Measurements from ENCODE around the gene CCL27.

CCL27 gene, protein sequence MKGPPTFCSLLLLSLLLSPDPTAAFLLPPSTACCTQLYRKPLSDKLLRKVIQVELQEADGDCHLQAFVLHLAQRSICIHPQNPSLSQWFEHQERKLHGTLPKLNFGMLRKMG

DNA sequence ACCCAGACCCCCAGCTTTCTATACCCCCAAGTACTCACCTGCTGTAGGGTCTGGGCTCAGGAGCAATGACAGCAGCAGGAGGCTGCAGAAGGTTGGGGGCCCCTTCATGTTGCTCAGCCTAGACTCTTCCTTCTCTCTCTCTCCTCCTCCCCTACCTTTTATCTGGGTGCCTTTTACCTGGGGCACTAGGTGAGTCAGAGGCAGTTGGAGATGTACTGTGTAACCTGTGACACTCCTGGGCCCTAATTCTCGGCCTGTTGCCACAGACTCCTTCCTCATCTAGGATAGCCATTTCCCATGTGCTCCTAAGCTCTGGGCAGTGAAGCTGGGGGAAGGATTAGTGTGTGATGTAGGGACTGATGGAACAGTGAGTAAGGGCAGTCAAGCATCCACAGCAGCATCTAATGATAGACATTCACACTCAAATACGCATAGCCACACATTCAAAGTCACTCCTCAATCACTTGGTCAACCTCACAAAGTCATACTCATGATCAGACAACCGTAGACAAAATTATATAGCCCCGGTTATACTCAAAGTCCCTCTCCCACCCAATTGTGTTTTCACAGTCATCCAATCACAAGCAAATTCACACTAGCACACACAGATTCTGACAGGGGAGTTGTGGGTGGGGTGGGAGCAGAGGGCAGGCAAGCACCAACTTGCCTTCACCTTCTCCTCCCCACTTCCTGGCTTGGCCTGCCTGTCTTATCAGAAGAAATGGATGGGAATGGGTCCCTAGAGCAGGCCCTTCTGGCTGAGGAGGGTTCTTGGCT lies at the start of gene CCL27:
Gene CCL27 (minus strand): TSS at position 132 of the 777 bp plus-strand sequence. CDS start 24 bp downstream, at position 108.
- no peak for FAIRE-seq

DNA sequence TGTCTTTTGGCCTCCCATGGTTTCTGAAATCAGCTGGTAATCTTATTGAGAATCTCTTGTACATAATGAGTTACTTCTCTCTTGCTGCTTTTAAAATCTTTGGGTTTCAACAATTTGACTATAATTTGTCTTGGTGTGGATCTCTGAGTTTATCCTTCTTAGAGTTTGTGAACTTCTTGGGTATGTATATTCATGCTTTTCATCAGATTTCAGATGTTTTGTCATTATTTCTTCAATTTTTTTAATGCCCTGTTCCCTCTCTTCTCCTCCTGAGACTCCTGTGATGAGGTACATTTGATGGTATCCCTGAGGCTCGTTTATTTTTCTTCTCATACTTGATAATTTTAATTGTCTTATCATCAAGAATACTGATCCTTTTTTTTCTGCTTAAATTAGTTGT lies 49.7 kb upstream of the CCL27 start:
- no peak for FAIRE-seq

DNA sequence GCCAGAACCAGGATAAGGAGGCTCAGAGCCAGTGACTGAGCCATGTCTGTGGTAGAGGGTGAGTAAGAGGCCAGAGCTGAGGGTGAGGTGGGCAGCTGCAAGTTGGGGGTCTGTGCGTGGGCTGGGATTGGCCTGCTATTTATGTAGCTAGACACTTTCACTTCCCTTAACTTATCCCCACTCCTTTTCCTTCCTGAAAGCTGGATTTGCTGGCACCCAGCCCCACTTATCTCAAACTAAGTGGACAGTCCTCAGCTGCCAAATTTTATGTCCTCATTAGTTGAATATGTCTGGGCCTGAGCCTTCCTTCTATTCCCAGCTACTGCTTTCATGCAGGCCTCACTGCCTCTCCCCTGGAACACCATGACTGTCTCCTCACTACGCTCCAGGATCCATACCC lies 47.6 kb upstream of the CCL27 start, which contains the start of gene CCL21:
Gene CCL21 (minus strand): TSS at position 114 of the 400 bp plus-strand sequence. CDS start 70 bp downstream, at position 44.
- no peak for FAIRE-seq

DNA sequence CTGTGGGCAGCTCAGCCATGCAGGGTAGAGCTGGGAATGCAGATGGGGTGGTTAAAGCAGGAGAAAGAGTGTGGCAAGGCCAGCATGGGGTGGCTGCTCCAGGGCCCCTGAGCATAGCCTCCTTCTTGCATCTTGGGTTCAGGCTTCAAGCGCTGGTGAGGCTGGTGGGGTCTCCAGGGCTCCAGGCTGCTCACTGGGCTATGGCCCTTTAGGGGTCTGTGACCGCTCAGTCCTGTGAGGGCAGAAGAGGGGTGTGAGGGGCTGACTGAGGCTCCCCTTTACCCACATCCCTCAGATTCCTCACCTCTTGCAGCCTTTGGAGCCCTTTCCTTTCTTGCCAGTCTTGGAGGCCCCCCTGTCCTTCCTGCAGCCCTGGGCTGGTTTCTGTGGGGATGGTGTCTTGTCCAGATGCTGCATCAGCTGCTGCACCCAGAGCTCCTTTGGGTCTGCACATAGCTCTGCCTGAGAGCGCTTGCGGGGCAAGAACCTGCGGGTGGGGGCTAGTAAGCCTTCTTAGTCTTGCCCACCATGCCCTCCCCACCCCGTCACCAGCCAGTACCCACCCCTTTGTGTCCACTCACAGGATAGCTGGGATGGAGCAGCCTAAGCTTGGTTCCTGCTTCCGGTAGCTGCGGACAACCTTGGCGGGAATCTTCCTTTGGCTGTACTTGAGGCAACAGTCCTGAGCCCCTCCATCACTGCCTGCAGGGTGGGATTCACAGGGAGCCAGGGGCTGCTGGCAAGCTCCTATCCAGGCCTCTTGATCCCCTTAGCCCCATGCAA lies 46.9 kb upstream of the CCL27 start:
- FAIRE-seq, result no peak

DNA sequence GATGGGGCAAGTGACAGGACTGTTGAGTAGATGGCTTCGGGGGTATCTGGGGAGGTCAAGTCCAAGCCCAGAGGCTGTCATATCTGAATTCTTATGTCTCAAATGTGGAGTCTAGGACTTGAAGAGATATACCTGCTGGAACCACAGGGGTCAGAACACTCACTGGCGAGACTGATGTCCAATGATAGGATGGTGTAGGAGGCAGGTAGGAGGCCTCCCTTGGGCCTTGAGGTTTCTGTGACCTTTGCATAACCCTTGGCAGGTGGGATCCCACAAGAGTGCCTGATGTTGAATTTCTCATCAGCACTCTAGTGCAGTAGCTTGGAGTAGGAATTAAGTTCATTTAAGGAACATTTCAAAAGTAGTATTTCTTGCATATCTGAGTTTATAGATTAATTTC lies 44.7 kb upstream of the CCL27 start:
- no peak for FAIRE-seq

DNA sequence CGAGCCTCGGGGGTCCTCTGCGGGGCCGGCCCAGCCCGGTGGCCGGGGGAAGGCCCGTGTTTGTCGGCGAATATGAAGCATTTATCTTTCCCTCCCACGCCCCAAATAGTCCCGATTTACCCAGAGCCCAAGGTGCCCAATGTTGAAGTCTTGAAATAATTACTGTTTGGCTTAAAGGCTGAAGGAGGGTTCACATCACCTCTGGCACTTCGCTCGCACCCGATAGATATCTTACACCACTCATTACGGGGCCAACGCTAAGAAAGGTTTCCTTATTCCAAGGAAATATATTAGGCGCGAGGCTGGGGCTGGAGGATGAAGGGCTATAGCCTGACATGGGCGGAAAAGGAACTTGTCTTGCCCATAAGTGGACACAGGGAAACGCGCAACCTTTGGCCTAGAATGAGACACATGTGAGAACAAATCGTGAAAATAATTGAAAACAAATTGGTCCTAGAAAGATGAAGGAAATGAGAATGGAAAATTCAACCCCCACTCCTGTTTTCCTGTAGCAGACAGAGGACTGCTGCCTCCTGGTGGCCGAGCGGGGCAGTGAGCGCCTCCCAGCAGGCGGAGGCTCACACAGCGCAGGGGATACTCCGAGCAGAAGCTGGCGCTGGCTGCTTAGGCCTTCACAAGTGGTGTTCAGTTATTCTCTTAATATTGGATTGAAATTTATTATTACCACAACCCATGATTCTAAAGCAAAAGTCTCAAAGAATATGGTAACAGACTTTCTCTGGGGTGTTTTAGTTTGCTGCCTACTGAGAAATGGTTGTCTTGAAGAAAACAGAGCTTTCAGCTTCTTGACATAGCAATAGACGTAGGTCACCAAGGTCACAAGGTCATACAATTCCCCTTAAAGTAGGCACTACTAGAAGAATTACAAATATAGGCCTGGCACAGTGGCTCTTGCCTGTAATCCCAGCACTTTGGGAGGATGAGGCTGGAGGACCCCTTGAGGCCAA lies 39.6 kb upstream of the CCL27 start:
- peak; percentile 85 for FAIRE-seq

DNA sequence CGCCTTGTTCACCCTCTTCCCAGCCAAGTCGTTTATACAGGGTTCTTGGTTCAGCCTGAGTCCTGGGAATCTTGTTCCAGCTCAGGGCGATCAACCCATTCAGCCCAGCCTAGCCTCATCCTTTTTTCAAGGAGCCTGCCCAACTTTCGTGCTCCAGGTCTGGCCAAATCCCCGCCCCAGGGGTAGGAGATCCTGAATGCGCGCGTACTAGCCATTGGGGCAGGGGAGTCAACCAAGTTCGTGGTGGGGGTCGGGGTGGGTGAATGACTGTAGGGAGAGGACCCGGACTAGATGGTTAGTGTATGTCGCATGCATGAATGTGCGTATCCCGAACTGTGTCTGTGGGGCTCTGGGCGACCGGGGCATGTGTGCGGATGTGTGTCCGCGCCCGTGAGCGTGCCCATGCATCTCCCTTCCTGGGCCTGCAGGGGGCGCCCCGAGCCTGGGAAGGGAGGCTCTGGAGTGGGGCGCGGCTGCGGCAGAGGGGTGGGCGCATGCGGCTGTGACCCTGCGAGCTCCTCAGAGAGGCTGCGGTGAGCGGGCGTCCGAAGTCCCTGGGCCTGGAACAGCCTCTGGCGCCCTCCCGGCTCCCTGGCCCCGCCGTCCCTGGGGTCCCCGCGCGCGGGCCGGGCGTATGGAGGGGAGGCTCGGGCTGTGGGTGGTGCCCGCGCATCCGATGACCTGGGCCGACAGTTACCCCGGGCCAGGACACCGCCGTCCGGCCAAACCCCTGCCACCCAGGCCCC lies 38.7 kb upstream of the CCL27 start:
- no peak for FAIRE-seq

DNA sequence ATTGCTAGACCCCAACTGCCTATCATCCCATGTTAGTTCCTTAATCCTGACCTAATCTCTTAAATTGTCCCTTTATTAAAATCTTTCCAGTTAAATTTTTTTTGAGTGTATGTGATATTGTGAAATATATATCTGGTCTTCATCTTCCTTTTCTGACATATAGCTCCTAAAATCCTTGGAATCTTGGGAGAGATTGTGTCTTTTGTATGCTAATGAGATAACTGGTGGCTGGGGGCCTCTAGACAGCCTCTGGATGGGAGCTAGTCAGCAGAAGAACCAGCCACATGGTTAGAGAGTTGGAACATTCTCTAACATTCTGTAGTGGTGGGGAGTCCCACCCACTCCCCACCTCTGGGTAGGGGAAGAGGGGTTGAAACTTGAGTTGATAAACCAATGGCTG lies 32.4 kb upstream of the CCL27 start:
- FAIRE-seq, result no peak

DNA sequence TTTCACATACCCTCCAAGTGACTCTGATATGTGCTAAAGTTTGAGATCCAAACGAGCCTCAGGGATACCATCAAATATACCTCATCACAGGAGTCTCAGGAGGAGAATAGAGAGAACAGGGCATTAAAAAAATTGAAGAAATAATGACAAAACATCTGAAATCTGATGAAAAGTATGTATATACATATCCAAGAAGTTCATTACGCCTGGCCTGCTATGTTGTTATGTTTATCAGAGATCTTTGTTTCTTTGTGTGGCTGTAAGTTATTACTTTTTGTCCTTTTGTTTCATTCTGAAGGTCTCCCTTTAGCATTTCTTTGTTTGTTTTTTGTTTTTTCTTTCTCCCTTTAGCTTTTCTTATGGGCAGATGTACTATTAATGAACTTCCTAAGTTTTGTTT lies 31.1 kb upstream of the CCL27 start:
- FAIRE-seq, result no peak

DNA sequence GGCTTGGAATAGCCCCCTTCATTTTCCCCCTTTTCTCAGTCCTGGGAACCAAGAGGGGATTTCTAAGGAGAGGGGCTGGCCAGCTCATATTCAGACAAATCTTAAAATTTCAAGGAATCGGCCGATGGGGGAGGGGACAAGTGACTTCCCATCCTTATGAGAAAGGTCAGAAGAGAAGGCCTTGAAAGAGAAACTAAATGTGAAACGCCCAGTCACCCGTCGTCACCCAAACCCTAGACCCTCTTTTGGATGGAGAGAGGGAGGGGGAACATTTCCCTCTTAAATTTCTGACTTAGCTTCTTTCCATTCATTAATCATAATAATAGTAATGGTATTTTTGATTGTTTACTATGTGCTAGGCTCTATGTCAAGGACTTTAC lies 29.5 kb upstream of the CCL27 start:
- no peak for FAIRE-seq

DNA sequence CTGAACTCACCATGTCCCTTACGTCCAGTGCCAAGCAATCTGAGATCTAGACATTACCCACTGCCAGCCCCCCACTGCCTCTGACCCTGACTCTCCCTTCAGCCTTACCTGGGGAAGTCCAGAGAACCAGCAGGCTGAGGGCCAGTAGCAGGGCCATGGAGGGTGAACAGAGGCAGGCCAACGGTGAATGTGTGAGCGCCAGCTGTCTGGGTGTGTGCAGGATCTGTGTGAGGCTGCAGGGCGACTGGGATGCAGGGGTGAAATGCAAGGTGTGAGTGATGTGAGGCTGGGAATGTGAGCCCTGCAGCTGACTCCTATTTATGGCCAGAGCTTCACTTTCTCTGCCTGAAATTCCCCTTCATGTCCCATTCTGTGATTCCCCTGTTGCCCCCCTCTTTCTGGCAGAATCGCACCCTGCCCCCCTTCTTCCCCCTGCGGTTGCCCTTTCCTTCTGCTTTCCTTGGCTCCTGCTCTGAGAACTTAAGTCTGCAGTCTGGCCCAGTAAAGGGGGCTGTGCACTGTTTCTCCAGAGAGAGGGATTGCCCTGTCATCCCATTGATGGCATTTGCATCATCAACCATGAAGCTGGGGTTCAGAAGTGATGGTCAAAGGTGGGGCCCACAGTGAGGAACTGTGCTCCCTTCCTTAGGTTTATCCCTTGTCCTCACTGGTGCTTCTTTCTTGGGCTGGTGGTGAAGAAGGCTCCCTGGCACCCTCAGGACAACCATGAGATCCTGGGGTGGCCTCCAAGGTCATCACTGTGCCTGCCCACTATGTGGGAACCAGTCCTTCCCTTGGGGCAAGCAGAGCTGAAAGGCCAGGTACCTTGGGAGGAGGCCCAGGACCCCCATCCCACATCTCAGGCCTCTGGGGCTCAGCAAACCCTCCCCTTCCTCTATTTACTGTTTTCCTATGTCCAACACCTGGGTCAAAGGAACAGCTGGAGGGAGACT lies 28.8 kb upstream of the CCL27 start, which contains the start of gene CCL19:
Gene CCL19 (minus strand): TSS at position 294 of the 953 bp plus-strand sequence. CDS start 137 bp downstream, at position 157.
- no peak for FAIRE-seq

DNA sequence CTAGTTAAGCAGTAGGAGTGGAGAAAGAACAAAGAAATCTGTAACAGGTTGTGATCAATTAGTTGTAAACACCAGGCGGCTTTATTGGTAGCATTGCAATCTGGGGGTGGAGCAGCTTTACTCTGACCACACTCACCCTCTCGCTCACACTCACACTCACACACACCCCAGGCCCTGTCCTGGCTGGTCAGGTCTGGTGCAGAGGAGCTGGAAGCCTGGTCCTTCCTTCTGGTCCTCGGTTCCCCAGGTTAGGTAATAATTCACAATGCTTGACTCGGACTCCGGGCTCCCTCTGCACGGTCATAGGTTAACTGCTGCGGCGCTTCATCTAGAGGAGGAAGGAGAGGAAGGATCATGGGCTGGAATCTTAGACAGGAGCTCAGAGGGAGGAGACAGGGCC lies 27.1 kb upstream of the CCL27 start:
- no peak for FAIRE-seq

DNA sequence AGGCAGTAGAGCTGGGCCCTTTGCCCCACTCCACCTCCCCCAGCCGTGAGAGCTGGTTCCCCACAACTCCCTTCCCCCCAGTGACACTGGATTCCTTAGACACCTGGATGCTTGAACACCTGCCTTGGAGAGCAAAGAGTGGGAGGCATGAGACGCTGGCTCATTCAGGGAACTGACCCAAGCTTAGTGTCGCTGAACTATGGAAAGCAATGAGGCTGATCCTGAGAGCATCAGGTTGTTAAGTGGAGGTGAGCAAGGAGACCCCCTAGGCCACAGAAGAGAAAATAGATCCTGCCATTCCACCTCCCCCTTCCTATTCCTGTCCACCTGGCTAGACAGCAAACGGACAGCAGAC lies 26.6 kb upstream of the CCL27 start:
- FAIRE-seq, result no peak

DNA sequence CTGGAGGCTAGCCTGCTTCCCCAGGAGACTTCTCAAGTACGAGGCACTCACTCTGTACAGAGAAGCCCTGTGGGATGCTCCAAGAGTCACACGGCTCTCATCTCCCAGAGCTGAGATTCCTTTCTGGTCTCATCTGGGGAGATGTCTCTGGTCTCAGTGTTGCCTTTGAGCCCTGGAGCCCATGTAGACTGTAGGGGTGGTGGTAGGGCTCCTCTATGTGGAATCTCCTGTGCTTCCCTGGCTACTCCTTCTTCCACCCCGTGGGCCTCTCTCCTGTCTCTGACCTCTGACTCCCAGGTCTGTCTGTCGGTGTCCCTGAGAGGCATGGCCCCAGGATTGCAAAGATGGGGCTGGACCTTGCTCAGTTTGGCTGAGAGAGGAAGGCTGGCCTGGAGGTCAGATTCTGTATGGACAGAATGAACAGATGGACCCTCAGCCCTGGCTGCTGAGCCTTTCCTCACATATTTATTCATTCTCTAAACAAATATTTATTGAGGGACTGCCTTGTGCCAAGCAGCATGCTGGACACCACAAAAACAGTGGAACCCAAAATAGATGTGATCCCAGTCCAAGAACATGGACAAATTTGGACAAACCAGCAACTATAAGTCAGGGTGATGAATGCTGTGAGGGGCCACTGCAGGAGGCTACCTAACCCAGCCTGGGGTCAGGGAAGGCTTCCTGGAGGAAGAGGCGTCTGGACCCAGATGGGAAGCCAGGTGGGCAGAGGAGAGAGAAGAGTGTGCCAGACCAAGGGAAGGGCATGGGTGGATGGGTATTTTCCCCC lies 26.1 kb upstream of the CCL27 start:
- FAIRE-seq, result no peak

DNA sequence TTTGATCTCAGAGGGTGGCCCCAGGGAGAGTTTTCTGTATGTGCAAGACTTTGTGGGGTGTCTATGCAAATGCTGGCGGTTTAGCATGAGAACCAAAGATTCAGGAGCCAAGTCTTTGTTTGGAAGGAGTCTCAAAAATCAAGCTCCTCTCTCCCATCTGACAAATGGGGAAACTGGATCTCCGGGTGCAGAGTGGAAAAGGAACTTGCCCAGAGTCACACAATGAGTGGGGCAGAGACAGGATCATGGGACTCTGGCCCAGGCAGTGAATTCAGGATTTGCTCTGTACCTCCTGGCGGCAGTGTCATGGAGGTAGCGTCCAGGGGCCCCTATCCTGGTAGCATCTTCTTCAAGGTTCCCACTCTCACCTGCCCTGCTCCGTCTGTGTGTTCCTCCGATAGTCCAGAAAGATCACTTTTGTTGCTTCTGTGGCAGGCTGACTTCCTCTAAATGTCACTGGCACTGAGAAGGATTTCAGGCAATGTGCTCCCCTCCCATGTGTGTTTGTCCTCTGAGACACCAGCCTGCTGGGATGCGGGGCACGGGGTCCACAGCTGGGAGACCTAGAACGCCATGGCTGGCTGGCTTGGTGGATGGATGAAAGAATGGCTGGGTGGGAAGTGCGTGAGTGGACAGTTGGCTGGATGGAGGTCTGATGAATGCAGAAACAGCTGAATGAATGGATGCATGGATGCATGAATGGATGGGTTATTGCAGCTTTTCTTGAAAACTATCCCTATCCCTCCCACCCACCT lies 25.0 kb upstream of the CCL27 start:
- no peak for FAIRE-seq

DNA sequence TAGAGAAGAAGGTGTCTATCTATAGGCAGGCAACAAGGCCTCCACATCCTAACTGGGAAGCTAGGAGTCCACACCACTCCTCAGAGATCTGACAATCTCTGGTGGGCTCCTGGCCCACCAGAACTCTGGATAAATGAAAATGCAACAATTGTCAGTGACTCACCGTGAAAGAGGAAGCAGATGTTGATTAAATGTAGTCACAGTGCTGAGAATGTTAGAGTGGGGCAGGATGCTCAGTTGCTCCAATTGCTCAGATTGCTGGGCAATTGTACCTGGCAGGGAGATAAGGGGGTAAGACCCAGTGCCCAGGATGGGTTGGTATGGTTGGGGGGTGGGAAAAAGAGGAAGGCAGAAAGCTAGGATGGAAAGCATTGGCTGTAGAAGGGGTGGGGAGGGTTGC lies 24.3 kb upstream of the CCL27 start:
- no peak for FAIRE-seq

DNA sequence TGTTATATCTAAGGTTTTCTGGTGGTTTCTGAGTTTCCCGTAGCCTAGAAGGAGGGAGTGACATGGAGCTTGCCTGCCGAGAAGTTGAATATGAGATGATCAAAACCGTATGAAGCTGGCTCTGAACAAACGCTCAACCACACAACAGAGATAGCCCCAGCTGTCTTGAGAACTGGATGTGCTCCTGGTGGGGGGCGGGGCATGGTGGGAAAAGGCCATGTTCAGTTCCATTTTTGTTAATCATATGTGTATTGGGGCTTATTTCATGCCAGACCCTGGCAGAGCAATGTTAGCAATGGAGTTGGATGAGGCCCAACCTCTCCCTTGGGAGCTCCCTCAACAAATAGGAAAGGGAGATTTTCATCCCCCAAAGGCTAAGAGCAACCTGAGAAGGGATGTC lies 23.8 kb upstream of the CCL27 start:
- FAIRE-seq, result no peak

DNA sequence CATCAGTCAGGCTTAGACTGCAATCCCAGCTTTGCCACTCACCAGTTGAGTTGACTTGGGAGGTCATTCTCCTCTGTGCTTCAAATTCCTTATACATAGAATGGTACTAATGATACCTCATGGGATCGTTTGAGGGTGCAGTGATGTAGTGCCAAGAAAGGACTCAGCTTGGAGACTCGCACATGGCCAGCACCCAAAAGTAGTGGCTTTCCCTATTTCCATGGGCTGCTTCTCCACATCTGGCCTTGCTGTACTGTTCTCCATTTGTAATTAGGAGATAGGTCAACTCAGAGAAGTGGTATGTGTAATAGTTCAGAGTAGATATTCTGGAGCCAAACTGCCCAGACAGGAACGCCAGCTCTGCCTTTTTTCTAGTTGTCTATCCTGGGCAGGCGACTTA lies 23.1 kb upstream of the CCL27 start:
- FAIRE-seq, result no peak

DNA sequence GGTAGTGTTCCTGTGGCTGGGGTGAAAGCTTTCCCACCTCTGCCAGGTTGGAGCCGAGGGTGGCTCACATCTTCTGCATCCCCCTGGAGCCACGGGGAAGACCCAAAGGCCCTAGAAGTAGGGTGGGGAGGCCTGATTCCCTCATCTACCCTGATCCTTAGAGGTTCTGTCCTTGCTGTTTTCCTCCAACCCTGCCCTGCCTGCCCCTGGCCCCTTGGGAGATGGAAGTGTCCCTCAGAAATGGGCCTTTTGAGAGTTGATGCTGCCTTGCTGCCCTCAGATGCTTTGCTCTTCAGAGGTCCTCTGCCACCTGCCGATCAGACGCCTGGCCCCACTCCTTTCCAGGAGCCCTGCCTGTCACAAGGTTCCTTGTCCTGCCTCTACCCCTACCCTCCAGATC lies 22.4 kb upstream of the CCL27 start:
- no peak for FAIRE-seq
